ENCODE measurements around the gene RIBC1.
A peak's percentile ranks its signal among the peaks of the same experiment; 100 is the strongest.
"Not testable (repeated sequence)": the region's sequence is repeated elsewhere in the genome, so short reads cannot be mapped to it uniquely, and the experiment has no call there.

Gene RIBC1

DNA sequence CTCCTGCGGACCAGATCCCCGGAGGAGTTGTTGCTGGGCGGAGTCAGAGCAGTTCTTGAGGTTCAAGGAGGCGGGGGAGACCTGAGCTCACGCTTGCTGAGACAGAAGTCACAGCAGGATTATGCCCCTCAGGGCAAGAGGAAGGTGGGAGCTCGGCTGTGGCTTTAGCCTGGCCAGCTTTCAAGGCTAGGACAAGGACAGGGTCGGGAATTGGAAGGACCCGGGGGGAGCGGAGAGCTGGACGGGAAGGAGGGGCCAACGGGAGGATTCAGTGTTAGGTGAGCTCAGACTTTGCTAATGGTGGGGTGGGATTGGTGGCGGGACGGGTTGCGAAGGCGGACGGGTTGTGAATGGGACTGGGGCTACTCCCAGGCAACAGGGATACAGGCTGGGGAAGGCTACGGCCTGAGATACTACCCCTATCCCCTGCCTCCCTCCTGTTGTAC, at the start of gene RIBC1:
Gene RIBC1 (plus strand): TSS at position 13 of the 446 bp plus-strand sequence. CDS start 3,404 bp downstream, outside the sequence.
- no peak for DNase-seq (ENCODE audit: low read depth)
- peak within 1 kb of the TSS; percentile 69 for H3K4me3 ChIP-seq (ENCODE audit: low read depth, low read length)

DNA sequence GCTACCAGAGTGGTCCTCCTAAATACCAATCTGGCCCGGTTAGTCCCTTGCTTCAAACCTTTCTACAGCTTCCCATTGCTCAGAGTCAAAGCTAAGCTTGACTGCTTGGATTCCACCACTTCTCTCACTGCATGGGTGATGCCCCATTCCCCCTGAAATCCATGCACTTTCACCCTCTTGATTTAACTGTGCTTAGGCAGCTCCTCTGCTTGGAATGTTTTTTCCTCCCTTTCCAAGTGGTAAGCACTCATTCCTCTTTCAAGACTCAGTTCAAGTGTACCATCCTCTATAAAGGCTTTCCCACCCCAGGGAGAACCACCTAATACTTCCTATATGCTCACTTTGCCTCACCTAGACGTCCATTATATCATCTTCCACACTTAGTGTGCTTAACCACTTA, 49.4 kb upstream of the RIBC1 start:
- DNase-seq (ENCODE audit: low read depth) = no peak
- no peak overlapping the region for H3K4me3 ChIP-seq (ENCODE audit: low read depth, low read length)

- no peak for DNase-seq (ENCODE audit: low read depth)
- no peak overlapping the region for H3K4me3 ChIP-seq (ENCODE audit: low read depth, low read length)
Measured at GRCh38 chrX:53374222-53374820, 48.4 kb upstream of the RIBC1 start.

- DNase-seq (ENCODE audit: low read depth) = no peak
Measured at GRCh38 chrX:53374923-53375322, 47.8 kb upstream of the RIBC1 start.

DNA sequence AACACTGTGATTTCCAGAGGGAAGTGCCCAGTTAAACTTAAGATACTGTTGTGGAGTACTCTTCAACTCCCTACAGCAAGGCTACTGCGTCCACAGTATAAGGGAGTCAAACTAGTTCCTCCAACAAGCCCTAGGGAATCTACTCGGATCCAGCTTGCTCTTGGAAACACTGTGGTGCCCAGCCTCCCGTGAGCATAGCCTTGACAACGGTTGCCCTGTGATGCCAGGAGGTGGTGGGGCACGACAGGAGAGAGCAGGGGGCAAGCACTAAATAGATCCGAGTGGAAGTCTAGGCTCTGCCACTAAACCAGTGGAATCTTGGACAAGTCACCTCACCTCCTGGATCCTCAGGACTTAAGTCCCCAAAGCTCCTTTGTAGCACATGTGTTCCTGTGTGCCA, 45.8 kb upstream of the RIBC1 start:
- H3K4me3 ChIP-seq (ENCODE audit: low read depth, low read length) = no peak overlapping the region
- no peak for DNase-seq (ENCODE audit: low read depth)

More at GRCh38 chrX:53374923-53375322, 47.8 kb upstream of the RIBC1 start:
- no peak overlapping the region for H3K4me3 ChIP-seq (ENCODE audit: low read depth, low read length)

DNA sequence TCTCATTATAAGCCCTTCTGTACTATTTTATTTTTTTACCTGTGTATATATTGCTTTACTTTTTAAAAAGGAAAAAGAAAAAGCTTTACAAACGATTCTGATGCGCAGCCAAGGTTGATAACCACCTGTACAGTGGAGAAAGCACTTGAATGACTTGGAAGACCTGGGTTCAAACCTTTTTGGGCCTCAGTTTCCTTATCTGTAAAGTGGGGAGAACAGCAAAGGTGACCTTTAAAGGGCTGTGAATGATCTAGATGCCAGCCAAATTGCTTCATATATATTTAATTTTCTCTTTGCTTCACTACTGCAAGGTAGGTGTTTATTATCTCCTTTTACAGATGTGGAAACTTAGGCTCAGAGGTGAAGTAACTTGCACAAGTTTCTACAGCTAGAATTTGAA, 45.2 kb upstream of the RIBC1 start:
- no peak for DNase-seq (ENCODE audit: low read depth)
- no peak overlapping the region for H3K4me3 ChIP-seq (ENCODE audit: low read depth, low read length)

DNA sequence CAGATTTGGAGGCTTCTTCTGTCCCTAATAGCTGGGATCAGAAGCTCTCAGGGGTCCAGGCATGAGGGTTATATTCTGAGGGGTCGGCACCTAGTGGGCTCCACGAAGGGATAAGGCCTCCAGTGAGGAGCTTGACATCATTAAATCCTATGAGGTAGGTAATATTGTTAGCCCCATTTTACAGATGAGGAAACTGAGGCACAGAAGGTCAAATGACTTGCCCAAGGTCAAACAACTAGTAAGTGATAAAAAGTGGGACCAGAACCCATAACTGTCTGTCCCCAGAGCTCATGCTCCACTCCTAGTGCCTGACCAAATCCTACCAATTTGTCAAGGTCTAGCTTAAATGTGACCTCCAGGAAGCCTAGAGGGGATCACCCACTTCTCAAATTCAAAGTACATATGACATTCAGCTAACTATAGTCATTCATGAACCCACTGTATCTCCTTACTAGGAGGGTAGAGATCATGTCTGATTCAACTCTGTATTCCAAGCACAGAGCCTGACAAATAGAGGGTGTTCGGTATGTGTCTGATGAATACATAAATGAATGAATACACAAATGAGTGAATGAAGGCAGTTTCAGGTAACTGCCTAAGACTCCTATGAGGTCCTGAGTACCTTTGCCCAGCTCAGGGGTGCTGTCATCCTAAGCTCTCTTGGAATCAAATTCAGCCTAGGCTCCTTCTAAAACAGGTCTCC, 43.5 kb upstream of the RIBC1 start:
- no peak for DNase-seq (ENCODE audit: low read depth)
- H3K4me3 ChIP-seq (ENCODE audit: low read depth, low read length) = no peak overlapping the region

DNA sequence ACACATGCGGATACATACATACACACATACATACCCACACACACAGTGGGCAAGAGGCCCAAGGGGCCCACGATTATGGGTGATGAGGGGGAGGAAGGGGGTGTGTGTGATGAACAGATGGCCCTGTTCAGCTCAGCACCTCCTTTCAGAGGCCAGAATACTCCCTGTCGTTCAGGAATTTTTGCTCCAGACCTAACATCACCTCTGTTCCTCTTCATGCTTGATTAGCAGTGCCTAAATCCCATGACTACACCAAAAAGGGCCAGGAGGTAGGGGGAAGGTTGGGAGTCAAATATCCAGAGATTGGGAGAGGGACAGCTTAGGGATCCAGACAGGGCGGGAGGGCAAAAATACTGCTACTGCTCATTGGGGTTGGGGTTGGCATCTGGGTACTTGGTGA, 42.9 kb upstream of the RIBC1 start:
- no peak overlapping the region for H3K4me3 ChIP-seq (ENCODE audit: low read depth, low read length)
- no peak for DNase-seq (ENCODE audit: low read depth)

DNA sequence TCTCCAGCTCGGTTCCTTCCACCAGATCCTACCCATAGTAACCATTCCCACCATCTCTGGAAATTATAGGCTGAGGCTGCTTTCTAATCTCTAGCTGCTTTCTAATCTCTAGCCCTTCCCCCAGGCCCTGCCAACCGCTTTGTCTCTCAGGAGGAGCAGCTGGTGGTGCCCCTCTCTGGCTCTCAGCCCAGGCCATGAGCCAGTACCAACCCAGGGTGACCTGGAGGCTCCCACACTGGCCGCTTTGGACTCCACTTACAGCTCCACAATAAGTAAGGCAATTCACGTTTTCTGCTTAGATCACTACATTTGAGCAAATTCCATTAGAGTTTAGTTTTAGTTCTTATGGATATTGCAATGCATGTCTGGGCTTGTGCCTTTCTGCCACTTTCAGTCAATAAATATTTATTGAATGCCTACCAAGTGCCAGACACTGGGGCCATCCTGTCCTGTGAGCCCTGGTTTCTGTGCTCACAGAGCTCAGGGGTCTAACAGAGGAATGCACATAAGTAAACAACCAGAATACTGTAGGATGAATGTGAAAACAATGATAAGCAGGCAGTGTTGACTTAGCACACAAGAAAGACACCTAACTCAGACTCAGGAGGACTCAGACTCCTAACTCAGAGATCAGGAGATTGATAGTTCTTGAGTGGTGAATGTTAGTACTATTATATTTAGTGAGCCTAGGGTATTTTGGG, 39.1 kb upstream of the RIBC1 start:
- DNase-seq (ENCODE audit: low read depth) = no peak
- no peak overlapping the region for H3K4me3 ChIP-seq (ENCODE audit: low read depth, low read length)

- H3K4me3 ChIP-seq (ENCODE audit: low read depth, low read length) = no peak overlapping the region
- DNase-seq (ENCODE audit: low read depth) = no peak
Measured at GRCh38 chrX:53395605-53396298, 26.9 kb upstream of the RIBC1 start.

DNA sequence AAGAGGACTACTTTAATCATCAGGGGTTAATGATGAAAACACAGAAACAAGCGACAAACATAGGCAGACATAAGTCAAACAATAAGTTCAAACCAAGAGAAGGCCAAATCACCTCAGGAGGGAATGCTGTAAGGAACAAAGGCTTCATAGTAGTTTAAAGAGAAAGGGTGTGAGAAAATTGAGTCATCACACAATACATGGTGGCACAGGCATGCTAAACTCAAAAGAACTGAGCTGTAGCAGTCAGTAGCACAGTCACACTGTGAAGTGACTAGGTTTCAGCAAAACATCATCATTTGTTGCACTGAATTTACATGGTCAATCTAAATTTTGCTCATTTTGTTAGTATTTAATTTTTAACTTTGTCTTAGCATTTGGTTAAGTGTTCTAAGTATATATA, 24.5 kb upstream of the RIBC1 start:
- DNase-seq (ENCODE audit: low read depth) = no peak
- H3K4me3 ChIP-seq (ENCODE audit: low read depth, low read length) = no peak overlapping the region

DNA sequence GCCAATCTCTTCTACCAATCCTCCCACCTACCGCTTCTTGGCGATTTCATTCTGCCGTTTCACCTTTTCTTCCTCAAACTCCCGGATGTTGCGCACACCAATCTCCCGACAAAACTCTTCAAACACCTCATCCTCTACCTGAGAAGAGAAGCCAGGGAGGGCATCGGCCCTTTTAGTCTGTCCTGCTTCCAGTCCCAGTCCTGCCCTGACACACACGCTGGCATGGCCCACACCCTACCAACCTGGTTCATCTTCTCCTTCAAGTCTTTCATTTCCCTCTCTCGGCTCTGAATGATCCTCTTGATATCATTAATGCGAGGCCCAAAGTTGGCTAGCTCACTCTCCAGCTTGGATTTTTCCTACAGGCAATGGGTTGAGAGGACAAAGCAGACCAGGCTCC, 19.1 kb upstream of the RIBC1 start:
- no peak for DNase-seq (ENCODE audit: low read depth)
- H3K4me3 ChIP-seq (ENCODE audit: low read depth, low read length) = no peak overlapping the region

DNA sequence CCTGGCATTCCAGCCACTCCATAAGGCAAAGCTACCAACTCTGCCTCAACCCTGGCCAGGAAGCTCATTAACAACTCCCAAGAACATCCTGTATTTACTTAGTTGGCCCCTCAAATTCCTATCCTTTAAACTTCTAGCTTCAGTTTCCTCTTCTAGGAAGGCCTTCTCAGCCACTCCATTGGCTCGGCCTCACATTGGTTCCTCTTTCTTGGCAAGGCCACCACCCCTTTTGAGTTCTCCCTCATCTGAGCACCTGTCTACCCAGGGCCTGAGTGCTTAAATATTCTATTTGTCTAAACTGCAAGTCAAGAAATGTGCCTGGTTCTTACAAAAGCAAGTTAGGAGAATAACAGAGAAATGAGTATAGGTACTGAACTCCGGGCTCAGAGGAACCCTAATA, 10.2 kb upstream of the RIBC1 start:
- DNase-seq (ENCODE audit: low read depth) = no peak
- no peak overlapping the region for H3K4me3 ChIP-seq (ENCODE audit: low read depth, low read length)

DNA sequence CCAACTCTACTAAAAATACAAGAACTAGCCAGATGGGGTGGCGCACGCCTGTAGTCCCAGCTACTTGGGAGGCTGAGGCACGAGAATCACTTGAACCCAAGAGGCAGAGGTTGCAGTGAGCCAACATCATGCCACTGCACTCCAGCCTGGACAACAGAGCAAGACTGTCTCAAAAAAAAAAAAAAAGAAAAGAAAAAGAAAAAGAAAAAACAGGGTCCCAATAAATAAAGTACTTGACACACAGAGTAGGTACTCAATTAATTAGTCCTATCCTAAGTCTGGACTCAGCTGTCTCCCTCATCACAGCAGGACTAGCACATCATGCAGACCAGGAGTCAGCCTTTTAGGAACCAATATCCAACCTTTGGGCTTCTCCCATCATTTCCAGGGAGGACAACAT, 2.3 kb upstream of the RIBC1 start:
- DNase-seq (ENCODE audit: low read depth); H3K4me3 ChIP-seq (ENCODE audit: low read depth, low read length): not testable (repeated sequence)

- H3K4me3 ChIP-seq (ENCODE audit: low read depth, low read length) = peak overlapping the region; percentile 69
- no peak for DNase-seq (ENCODE audit: low read depth)
Measured at GRCh38 chrX:53421125-53421524, 1.5 kb upstream of the RIBC1 start.

GRCh38 chrX:53421772-53422085, 944 bp upstream of the RIBC1 start:
- H3K4me3 ChIP-seq (ENCODE audit: low read depth, low read length) = peak overlapping the region; percentile 69
- no peak for DNase-seq (ENCODE audit: low read depth)

- DNase-seq (ENCODE audit: low read depth) = peak; percentile 90
- H3K4me3 ChIP-seq (ENCODE audit: low read depth, low read length) = peak within 1 kb of the TSS; percentile 69
Measured at GRCh38 chrX:53422086-53422860, 400 bp upstream of the RIBC1 start, which contains the start of gene SMC1A. SMC1A (minus strand) TSS chrX:53422654; CDS start chrX:53422600, 54 bp downstream.

GRCh38 chrX:53429755-53430154, 7.1 kb downstream of the RIBC1 start:
- no peak for DNase-seq (ENCODE audit: low read depth)
- no peak overlapping the region for H3K4me3 ChIP-seq (ENCODE audit: low read depth, low read length)

DNA sequence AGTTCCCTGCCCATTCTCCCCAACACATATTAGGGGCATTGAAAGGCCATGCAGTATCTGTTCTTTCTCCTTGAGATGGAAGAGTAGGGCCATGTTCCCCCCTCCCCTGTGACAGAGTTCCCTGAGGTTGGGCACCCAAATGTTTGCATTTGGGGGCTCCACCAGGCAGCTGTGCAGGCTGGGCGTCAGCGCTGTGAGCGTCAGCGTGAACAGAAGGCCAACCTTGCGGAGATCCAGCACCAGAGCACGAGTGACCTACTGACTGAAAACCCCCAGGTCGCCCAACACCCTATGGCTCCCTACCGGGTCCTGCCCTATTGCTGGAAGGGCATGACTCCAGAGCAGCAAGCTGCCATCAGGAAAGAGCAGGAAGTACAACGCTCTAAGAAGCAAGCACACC, 7.6 kb downstream of the RIBC1 start:
- no peak overlapping the region for H3K4me3 ChIP-seq (ENCODE audit: low read depth, low read length)
- DNase-seq (ENCODE audit: low read depth) = no peak
